HG03521 (cell line): ENCODE data around the gene RETREG2.

Experiments
- ATAC-seq: cut with Tn5 transposase; IDR thresholded peaks from one replicate; pipeline ENCODE4 v1.9.1; 2021; ENCODE audit warnings: mild to moderate bottlenecking, moderate library complexity; ENCODE audit not compliant: unreplicated experiment

The RETREG2 gene

GRCh38 chr2:219234331-219234730 lies 56.3 kb downstream of the RETREG2 start:
- ATAC-seq, result no peak
